Measurements from ENCODE around the gene ADAMTS2.

DNA sequence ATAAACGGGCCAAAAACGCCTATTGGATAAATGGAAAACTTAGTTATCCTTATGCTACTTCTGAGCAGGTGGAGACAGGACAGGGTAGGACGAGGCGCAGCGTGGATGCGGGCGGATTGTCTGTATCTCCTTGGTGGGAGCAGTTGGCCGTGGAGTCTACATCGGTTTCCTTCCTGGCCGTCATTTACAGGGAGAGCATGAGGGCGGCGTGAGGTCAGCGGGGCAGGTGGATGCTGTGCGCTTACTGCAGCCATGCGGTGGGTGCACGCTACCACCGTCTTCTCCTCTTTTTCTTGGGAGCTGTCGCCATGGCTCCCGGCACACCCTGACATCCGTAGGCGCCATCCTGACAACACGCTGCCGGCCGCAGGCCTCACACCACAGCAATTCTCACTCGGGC is 121.3 kb downstream of the ADAMTS2 start:
- TF ChIP-seq EZH2 (IDR thresholded peaks at IDR 0.05; ENCODE audit: insufficient read depth, poor library complexity, severe bottlenecking) = no peak
- TF ChIP-seq EZH2phosphoT487 (IDR thresholded peaks at IDR 0.05; ENCODE audit: insufficient read depth, low read depth) = no peak
